A673 (cell line): ENCODE results near the gene PEPD.

Experiments used
- EZH2 ChIP-seq: fragments of 200-600 bp; sonication (generic); IDR thresholded peaks from 2 replicates; pipeline ENCODE4 v1.6.1; 2017; ENCODE audit warnings: borderline replicate concordance, low read depth, mild to moderate bottlenecking, mixed read lengths, antibody characterized with exemption, low read length; ENCODE audit not compliant: poor library complexity, severe bottlenecking
- TF ChIP-seq, protein P1 (sequence below): fragments of 300-800, 200-600 bp; sonication (generic); conservative IDR thresholded peaks from 2 replicates; pipeline ENCODE4 v1.5.1; 2017; ENCODE audit warnings: low read depth, mild to moderate bottlenecking, antibody characterized with exemption, low read length, moderate library complexity, mixed read lengths

DNA sequence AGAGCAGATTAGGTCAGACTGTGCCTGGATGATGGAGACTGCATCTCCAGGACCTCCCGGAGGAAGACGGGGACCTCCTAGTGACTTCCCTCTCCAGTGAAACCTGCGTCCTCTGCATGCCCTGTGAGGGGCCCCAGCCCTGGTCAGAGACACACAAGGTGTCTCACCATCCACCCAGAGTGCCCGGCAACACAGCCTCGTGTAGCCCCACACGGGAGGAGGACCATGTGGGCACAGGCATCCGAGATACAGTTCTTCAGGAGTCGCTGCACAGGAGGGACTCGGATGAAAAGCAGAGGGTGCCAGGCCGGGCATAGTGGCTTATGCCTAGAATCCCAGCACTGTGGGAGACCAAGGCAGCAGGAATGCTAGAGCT, 64.8 kb downstream of the PEPD start:
- TF ChIP-seq, protein P1, sequence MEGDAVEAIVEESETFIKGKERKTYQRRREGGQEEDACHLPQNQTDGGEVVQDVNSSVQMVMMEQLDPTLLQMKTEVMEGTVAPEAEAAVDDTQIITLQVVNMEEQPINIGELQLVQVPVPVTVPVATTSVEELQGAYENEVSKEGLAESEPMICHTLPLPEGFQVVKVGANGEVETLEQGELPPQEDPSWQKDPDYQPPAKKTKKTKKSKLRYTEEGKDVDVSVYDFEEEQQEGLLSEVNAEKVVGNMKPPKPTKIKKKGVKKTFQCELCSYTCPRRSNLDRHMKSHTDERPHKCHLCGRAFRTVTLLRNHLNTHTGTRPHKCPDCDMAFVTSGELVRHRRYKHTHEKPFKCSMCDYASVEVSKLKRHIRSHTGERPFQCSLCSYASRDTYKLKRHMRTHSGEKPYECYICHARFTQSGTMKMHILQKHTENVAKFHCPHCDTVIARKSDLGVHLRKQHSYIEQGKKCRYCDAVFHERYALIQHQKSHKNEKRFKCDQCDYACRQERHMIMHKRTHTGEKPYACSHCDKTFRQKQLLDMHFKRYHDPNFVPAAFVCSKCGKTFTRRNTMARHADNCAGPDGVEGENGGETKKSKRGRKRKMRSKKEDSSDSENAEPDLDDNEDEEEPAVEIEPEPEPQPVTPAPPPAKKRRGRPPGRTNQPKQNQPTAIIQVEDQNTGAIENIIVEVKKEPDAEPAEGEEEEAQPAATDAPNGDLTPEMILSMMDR, result no peak
- no peak for TF ChIP-seq EZH2
